T-helper 17 cell (primary cell): ENCODE data around the gene ZMIZ2. TPM values are rescaled to one million over a fixed set of nuclear protein-coding genes. Genes with fewer than 3 reads are reported as not detected.

Experiments
- ATAC-seq: fragments of 150-1000 bp; cut with Tn5 transposase; 2 replicates; pipeline ENCODE4 v1.10.0; 2021; ENCODE audit warnings: mild to moderate bottlenecking, moderate library complexity
- DNase-seq, 3 donors: peaks; one replicate each; pipeline versions ENCODE4 v3.0.0 to v3.0.0-alpha.2; 2020 to 2021
- H3K9me3 ChIP-seq: one replicate; pipeline ENCODE4 v1.7.0; 2013; ENCODE audit warnings: low read length, mild to moderate bottlenecking; ENCODE audit not compliant: control insufficient read depth, poor library complexity, severe bottlenecking
- H3K27ac Mint-ChIP-seq: one replicate; pipeline ENCODE4 v1.8.0; 2022; ENCODE audit warnings: mild to moderate bottlenecking, moderate library complexity, mixed read lengths
- H3K27me3 Mint-ChIP-seq: one replicate; pipeline ENCODE4 v1.8.0; 2022; ENCODE audit warnings: mixed read lengths
- H3K36me3 Mint-ChIP-seq: one replicate; pipeline ENCODE4 v1.8.0; 2022; ENCODE audit warnings: low read depth, mixed read lengths
- H3K4me1 Mint-ChIP-seq: one replicate; pipeline ENCODE4 v1.8.0; 2022; ENCODE audit warnings: mild to moderate bottlenecking, mixed read lengths
- H3K4me3 Mint-ChIP-seq: one replicate; pipeline ENCODE4 v1.8.0; 2022; ENCODE audit warnings: mild to moderate bottlenecking, moderate library complexity, mixed read lengths
- total RNA-seq, 4 donors: library from RNA in 2 of 4; stranded (reverse) in 2 of 4; gene quantifications; one replicate each; pipeline ENCODE4 v1.2.3 and lab custom pipeline; 2022 to 2026

ZMIZ2 gene
- total RNA-seq, 2 donors from 2014 or later, result 117 to 171 TPM

DNA sequence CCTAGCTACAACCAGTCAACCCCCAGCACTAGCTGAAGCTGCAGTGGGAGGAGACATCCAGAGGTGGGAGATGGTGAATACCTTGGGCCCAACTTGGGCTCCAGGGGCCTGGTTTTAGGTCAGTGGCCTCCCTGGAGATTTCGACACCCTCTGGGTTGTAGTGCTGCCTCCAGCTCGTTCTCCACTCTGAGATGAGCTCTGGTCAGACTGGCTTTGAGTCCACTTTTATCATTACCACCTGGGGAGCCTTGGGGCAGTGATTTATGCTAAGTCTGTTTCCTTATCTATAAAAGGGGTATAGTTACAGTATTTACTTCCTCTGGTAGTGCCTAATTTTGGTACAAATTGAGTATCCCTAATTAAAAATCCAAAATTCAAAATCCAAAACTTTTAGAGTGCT is 70.6 kb downstream of the ZMIZ2 start:
- DNase-seq (no peak), ATAC-seq (no peak)
- Mint-ChIP-seq H3K27me3 (no peaks in the 10 kb centered on the region), H3K27ac (peak overlapping the region; percentile 34), H3K4me3 (no peak overlapping the region), H3K4me1 (peaks cover 10% of the 10 kb centered on the region), H3K36me3 (no peaks in the 10 kb centered on the region)
- no peaks in the 10 kb centered on the region for H3K9me3 ChIP-seq

Other genes with a start within 250 kb of the ZMIZ2 start
- under 1 TPM in 1 of 2 donors, not detected in 1; 0.08 TPM for gene NPC1L1, start 207.5 kb upstream of the ZMIZ2 start, total RNA-seq
- 100 to 1,000 TPM in 1 of 2 donors, 10 to 100 TPM in 1; 95.7 to 101 TPM for gene DDX56, start 174.9 kb upstream of the ZMIZ2 start, total RNA-seq
- gene TMED4, start 166.6 kb upstream of the ZMIZ2 start, total RNA-seq, result 100 to 1,000 TPM in 1 of 2 donors, 10 to 100 TPM in 1; 99.2 to 112 TPM
- 100 to 1,000 TPM; 130 to 134 TPM for gene OGDH, start 142.2 kb upstream of the ZMIZ2 start, total RNA-seq
- gene PPIA, start 47.8 kb downstream of the ZMIZ2 start, total RNA-seq, result 100 to 1,000 TPM; 691 to 692 TPM
- gene H2AZ2, start 99.2 kb downstream of the ZMIZ2 start, total RNA-seq, result 100 to 1,000 TPM; 173 to 185 TPM
- 10 to 100 TPM; 21.4 to 27.6 TPM for gene PURB, start 136.7 kb downstream of the ZMIZ2 start, total RNA-seq
- gene MYO1G, start 230.2 kb downstream of the ZMIZ2 start, total RNA-seq, result 100 to 1,000 TPM; 245 to 291 TPM